H54 (cell line): ENCODE results near the gene PSMA2.

Source experiments
- DNase-seq: peaks from one replicate; pipeline ENCODE4 v3.0.0; 2011; ENCODE audit warnings: low spot score, mixed read lengths; ENCODE audit not compliant: insufficient read length
- FAIRE-seq: peaks from 3 replicates; lab custom pipeline; 2011; peaks lifted over from hg19 to GRCh38; lab: Jason Lieb, UNC
- POLR2A ChIP-seq: IDR thresholded peaks from 2 replicates; pipeline ENCODE4 v1.6.1; 2011; ENCODE audit warnings: low read depth, mild to moderate bottlenecking, low read length

The PSMA2 gene

DNA sequence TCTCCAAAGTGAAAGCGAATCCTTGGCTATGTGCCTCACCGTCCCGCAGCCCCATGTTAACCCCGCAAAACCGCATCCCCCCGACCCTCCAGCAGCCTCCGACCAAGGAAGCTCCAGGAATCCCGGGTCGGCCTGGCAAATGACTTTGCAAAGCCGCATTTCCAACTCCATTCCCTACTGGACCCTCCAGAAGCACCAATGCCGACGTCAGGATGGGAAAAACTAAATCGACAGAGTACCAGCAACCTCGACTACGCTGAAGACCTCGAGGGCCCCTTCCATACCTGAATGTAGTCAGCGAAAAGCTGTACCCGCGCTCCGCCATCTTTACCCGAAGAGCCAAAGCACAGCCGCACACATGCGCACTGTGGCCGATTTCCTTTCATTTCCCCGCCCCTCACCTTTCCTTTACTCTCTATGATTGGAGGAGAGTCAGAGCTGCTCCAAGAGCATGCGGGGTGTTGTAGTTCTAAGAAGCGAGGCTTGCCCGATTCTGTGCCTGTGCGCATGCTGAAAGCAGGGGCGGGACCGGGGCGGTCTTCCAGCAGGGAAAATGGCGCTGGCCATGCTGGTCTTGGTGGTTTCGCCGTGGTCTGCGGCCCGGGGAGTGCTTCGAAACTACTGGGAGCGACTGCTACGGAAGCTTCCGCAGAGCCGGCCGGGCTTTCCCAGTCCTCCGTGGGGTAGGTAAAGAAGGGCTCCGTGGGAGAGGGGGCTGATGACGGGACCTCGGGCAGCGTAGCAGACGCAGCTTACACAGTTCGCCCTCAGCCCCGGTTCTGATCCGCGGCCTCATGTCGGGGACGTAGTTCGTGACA lies at the start of gene PSMA2, which contains the start of gene MRPL32:
Gene PSMA2 (minus strand): TSS at position 341 of the 818 bp plus-strand sequence. CDS start 16 bp downstream, at position 325.
Gene MRPL32 (plus strand): TSS at position 543 of the 818 bp plus-strand sequence. CDS start 11 bp downstream, at position 554.
- peak; percentile 88 for TF ChIP-seq POLR2A
- peak; percentile 98 for FAIRE-seq
- peak; percentile 95 for DNase-seq

DNA sequence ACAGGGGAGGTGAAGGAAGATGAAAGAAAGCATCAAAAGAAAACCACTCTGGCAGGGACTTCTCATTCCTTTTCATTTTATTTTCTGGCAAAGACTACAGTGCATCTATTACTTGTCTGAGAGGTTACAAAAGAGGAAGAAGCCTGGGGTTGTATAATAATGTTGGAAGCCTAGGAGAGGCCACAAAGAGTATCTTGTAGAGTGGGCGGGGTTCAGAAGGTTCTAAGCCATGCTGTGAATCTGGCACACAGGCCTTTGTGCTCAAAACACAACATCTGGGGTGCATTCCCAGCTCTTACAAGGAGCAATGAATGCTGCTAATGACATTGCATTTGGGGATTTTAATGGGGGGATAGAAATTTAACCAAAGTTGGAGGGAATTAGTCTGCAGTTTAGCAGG lies 49.6 kb upstream of the PSMA2 start:
- no peak for TF ChIP-seq POLR2A
- no peak for FAIRE-seq
- no peak for DNase-seq

GRCh38 chr7:42980514-42980913 lies 48.5 kb upstream of the PSMA2 start:
- DNase-seq = no peak
- no peak for FAIRE-seq
- TF ChIP-seq POLR2A = no peak

DNA sequence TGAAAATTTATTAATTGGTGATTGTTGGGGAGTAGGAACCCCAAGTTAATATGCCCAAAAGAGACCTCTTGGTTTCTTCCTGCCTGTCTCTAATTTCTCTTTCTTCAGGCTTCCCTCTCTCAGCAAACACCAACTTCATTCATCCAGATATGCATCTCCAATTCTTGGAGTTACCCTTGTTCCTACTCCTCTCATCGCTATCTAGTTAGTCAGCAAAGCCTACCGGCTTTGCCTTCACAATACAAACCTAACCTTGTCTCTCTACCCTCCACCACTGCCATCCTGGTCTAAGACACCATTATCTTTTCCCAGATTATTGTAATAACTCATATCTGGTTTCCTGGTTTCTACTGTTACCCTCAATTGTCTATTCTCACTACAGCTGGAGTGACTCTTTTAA lies 48.1 kb upstream of the PSMA2 start:
- FAIRE-seq = no peak
- no peak for DNase-seq
- no peak for TF ChIP-seq POLR2A

- no peak for DNase-seq
- no peak for TF ChIP-seq POLR2A
- FAIRE-seq = no peak
These were observed 46.5 kb upstream of the PSMA2 start for GRCh38 chr7:42978496-42978895.

GRCh38 chr7:42976371-42976770 lies 44.4 kb upstream of the PSMA2 start:
- DNase-seq = no peak
- no peak for FAIRE-seq
- no peak for TF ChIP-seq POLR2A

GRCh38 chr7:42972699-42973500 lies 40.9 kb upstream of the PSMA2 start:
- TF ChIP-seq POLR2A = no peak
- DNase-seq (peak; percentile 53), FAIRE-seq (peak; percentile 80)

DNA sequence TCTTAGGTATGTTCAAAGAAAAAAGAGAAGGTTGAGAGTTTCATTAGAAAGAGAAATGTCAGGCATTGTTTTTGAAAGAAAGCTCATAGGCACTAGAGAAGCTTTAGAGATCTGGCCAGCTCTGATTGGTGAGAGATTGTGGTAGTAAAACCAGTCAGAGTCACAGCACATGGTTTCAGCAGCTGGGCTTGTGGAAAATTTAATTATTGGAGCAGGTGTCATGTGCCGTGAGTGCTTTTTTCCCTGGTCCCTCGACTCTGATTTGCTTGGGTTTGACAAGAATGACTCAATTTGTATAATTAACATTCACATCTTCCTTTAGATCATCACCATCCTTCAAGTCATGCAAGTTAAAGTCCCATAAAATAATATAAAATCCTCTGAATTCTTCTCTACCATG lies 35.4 kb upstream of the PSMA2 start:
- no peak for FAIRE-seq
- DNase-seq = no peak
- TF ChIP-seq POLR2A = no peak

GRCh38 chr7:42964849-42965805 lies 33.2 kb upstream of the PSMA2 start:
- TF ChIP-seq POLR2A = no peak
- FAIRE-seq = no peak
- DNase-seq = no peak

GRCh38 chr7:42964293-42964692 lies 32.3 kb upstream of the PSMA2 start:
- DNase-seq (no peak), FAIRE-seq (no peak)
- no peak for TF ChIP-seq POLR2A

DNA sequence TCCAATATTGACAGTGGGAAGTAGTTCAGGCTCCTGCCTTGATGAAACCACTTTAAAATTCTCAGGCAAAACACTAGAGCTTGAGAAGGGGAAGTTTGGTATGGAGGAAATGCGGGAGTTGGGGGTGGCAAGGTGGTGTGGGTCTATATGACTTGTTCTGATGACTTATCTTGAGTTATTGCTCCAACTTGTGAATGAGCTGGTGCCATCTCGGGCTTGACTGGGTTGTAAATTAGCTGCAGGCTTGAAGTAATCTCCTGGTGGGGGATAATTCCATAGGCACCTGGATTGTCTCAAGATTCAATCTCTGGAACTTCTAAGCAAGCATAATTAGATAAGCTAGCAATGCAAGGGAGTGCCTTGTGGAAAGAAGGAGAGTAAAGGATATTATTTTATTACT lies 29.2 kb upstream of the PSMA2 start:
- no peak for TF ChIP-seq POLR2A
- DNase-seq (no peak), FAIRE-seq (no peak)

DNA sequence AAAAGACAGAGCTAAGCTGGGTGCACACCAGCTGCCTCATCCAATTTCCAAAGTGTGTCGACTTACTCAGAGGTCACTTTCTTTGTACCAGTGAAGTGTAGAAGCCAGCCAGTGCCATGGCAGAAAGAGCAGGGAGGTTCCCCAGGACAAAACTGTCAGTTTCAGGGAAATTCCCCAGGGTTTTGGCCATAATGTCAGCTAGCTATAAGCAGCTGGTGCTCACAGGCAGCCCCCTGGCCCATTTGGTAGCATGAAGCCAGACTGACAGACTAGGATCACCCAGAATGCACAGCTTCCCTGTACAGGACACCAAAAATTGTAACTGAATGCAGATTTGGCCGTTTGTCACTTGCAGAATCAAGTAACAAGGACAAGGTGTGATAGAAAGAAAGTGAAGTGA lies 28.8 kb upstream of the PSMA2 start:
- FAIRE-seq (no peak), DNase-seq (no peak)
- no peak for TF ChIP-seq POLR2A

GRCh38 chr7:42959549-42959948 lies 27.6 kb upstream of the PSMA2 start:
- TF ChIP-seq POLR2A = no peak
- DNase-seq (no peak), FAIRE-seq (no peak)
